CD14-positive monocyte (primary cell): ENCODE results near the gene DNAH11. TPM values are rescaled to one million over a fixed set of nuclear protein-coding genes. Genes with fewer than 3 reads are reported as not detected.
"Not testable (repeated sequence)": the region's sequence is repeated elsewhere in the genome, so short reads cannot be mapped to it uniquely, and the experiment has no call there.

Source experiments
- DNase-seq, 3 donors: peaks; one replicate each; pipeline ENCODE4 v3.0.0-alpha.2; 2011 to 2022
- H2AFZ ChIP-seq: 2 replicates; pipeline ENCODE4 v1.6.0; 2012; ENCODE audit warnings: mild to moderate bottlenecking, low read depth, low read length, inconsistent platforms; ENCODE audit not compliant: insufficient read depth, poor library complexity, severe bottlenecking
- H3K27ac ChIP-seq, 2 donors: 1 replicate in 1 of 2; 2 replicates in 1 of 2; pipeline ENCODE4 v1.5.1; 2012 to 2013; ENCODE audit warnings: low read length in 2 of 2, control low read depth in 1 of 2, inconsistent platforms in 1 of 2, low read depth in 1 of 2, mild to moderate bottlenecking in 1 of 2
- H3K27me3 ChIP-seq, 2 donors: one replicate each; pipeline versions ENCODE4 v1.6.0 to v1.6.1; 2011 to 2013; ENCODE audit warnings: low read length in 2 of 2; ENCODE audit not compliant: control insufficient read depth in 2 of 2, insufficient read depth in 2 of 2
- H3K36me3 ChIP-seq, 2 donors: replicated peaks in 1 of 2; 1 replicate in 1 of 2; 2 replicates in 1 of 2; pipeline versions ENCODE4 v1.5.1 to v1.6.1; 2012 to 2013; ENCODE audit warnings: low read length in 2 of 2, control low read depth in 1 of 2, inconsistent platforms in 1 of 2, mild to moderate bottlenecking in 1 of 2; ENCODE audit not compliant: insufficient read depth in 2 of 2, control insufficient read depth in 1 of 2
- H3K4me1 ChIP-seq, 2 donors: 1 replicate in 1 of 2; 2 replicates in 1 of 2; pipeline versions ENCODE4 v1.5.1 to v1.6.1; 2012 to 2013; ENCODE audit warnings: low read length in 2 of 2, control low read depth in 1 of 2, inconsistent platforms in 1 of 2, mild to moderate bottlenecking in 1 of 2, moderate library complexity in 1 of 2; ENCODE audit not compliant: insufficient read depth in 2 of 2, control insufficient read depth in 1 of 2
- H3K4me2 ChIP-seq: replicated peaks from 2 replicates; pipeline ENCODE3; 2012; ENCODE audit warnings: low read length, moderate library complexity, mild to moderate bottlenecking; ENCODE audit not compliant: poor library complexity, severe bottlenecking; ENCODE audit errors: extremely low read depth
- H3K4me3 ChIP-seq, 3 experiments: fragments of 200-600 bp in 1 of 3; sonication (generic) in 1 of 3; replicated peaks in 1 of 3; 1 replicate in 2 of 3; 2 replicates in 1 of 3; pipeline ENCODE4 v1.5.1; 2011 to 2013; ENCODE audit warnings: low read length in 3 of 3, mild to moderate bottlenecking in 3 of 3, control low read depth in 2 of 3, low read depth in 2 of 3, inconsistent platforms in 1 of 3, moderate library complexity in 1 of 3
- H3K79me2 ChIP-seq: 2 replicates; pipeline ENCODE4 v1.6.0; 2012; ENCODE audit warnings: mild to moderate bottlenecking, control low read depth, inconsistent platforms, low read length, moderate library complexity; ENCODE audit not compliant: insufficient read depth
- H3K9ac ChIP-seq: 2 replicates; pipeline ENCODE4 v1.6.0; 2017; ENCODE audit warnings: low read length, mild to moderate bottlenecking; ENCODE audit not compliant: insufficient read depth, poor library complexity, severe bottlenecking
- H3K9me3 ChIP-seq, 2 donors: replicated peaks in 1 of 2; 1 replicate in 1 of 2; 2 replicates in 1 of 2; pipeline versions ENCODE4 v1.5.1 to v1.6.1; 2012 to 2013; ENCODE audit warnings: low read length in 2 of 2, control low read depth in 1 of 2; ENCODE audit not compliant: control insufficient read depth in 1 of 2, insufficient read depth in 1 of 2
- H4K20me1 ChIP-seq: 2 replicates; pipeline ENCODE4 v1.6.0; 2012; ENCODE audit warnings: mild to moderate bottlenecking, low read length, control low read depth, moderate library complexity; ENCODE audit not compliant: insufficient read depth
- H3K27ac Mint-ChIP-seq, 7 donors: one replicate each; pipeline ENCODE4 v1.8.0; 2020; ENCODE audit warnings: mild to moderate bottlenecking in 7 of 7, mixed read lengths in 7 of 7, moderate library complexity in 6 of 7, inconsistent platforms in 2 of 7
- H3K27me3 Mint-ChIP-seq, 3 donors: one replicate each; pipeline ENCODE4 v1.8.0; 2021 to 2022; ENCODE audit warnings: low read depth in 3 of 3, mild to moderate bottlenecking in 3 of 3, mixed read lengths in 3 of 3, moderate library complexity in 3 of 3, inconsistent platforms in 1 of 3
- H3K36me3 Mint-ChIP-seq, 2 donors: one replicate each; pipeline ENCODE4 v1.8.0; 2020; ENCODE audit warnings: mixed read lengths in 2 of 2, inconsistent platforms in 1 of 2, mild to moderate bottlenecking in 1 of 2
- H3K4me1 Mint-ChIP-seq: one replicate; pipeline ENCODE4 v1.8.0; 2020; ENCODE audit warnings: mild to moderate bottlenecking, mixed read lengths
- H3K4me3 Mint-ChIP-seq, 2 donors: one replicate each; pipeline ENCODE4 v1.8.0; 2020; ENCODE audit warnings: mild to moderate bottlenecking in 2 of 2, mixed read lengths in 2 of 2, moderate library complexity in 1 of 2
- H3K9me3 Mint-ChIP-seq, 7 donors: one replicate each; pipeline ENCODE4 v1.8.0; 2020 to 2022; ENCODE audit warnings: mixed read lengths in 7 of 7, mild to moderate bottlenecking in 6 of 7, moderate library complexity in 6 of 7, inconsistent platforms in 2 of 7
- WGBS: methylation state at CpG from one replicate; pipeline ENCODE4 v1.1.5; 2013; ENCODE audit warnings: missing lambda C conversion rate; ENCODE audit not compliant: insufficient coverage; 5-methylcytosine and 5-hydroxymethylcytosine counted together
- intact Hi-C, 2 donors: fragments of 100-400 bp; cut with micrococcal nuclease; formaldehyde crosslinking; loops; one replicate each; pipeline versions ENCODE4 v1.15.0 to v1.15.1; 2023
- polyA plus RNA-seq, 3 donors: library from polyadenylated mRNA; depleted of rRNA in 1 of 3; unstranded in 2 of 3; stranded (reverse) in 1 of 3; fragments of 300-500 nt in 2 of 3; fragments of >200 nt in 1 of 3; fragmentation: Illumina TruSeq in 2 of 3; gene quantifications; 1 replicate in 2 of 3; 2 replicates in 1 of 3; pipeline ENCODE4 v1.2.3, GENCODE V29; 2012 to 2021
- TF ChIP-seq, protein P1 (sequence below): fragments of 200-600 bp; IDR thresholded peaks from one replicate; pipeline ENCODE4 v1.8.0; 2022; ENCODE audit warnings: antibody characterized with exemption, mild to moderate bottlenecking

DNAH11 gene
- polyA plus RNA-seq, 3 donors = not detected

DNA sequence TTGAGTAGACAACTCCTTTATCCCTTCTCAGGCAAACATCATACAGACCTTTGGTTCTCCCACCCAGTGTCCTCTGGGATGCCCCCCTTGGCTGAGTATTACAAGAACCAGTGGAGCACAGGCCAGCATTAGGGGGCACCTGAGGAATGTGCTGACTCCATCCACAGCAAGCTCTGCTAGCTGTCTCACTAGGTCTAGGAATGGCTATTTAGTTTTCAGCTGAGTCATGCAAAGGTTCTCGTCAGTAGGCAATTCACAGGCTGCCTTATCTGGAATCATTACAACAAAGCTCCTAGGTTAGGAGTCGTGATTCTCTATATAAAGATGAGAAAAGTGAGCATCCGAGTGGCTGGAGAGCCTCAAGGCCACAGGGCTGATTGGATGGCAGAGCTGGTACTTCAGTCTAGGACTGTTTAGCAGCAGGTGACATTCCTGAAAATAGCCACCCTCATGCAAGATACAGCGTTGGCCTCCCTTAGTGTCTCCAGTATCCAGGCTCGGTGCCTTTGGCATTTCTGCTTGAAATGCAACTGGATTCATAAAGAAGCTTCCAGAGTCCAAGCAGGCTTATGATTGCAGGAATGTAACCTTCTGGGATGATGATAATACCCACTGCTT is 327.1 kb downstream of the DNAH11 start:
- H3K4me1 Mint-ChIP-seq = peaks cover 6% of the 10 kb centered on the region
- Histone ChIP-seq H3K4me3 (no peak overlapping the region), H3K79me2 (no peaks in the 10 kb centered on the region), H2AFZ (no peak overlapping the region), H3K9ac (no peak overlapping the region), H3K9me3 (no peaks in the 10 kb centered on the region), H3K36me3 (no peaks in the 10 kb centered on the region), H3K27ac (no peak overlapping the region), H4K20me1 (no peaks in the 10 kb centered on the region), H3K27me3 (no peaks in the 10 kb centered on the region), H3K4me2 (no peak overlapping the region), H3K4me1 (no peaks in the 10 kb centered on the region)
- intact Hi-C loops = no loop called here
- no peaks in the 10 kb centered on the region for H3K36me3 Mint-ChIP-seq
- H3K9me3 Mint-ChIP-seq = peaks cover 0 to 1% (median 0%) of the 10 kb centered on the region in 7 donors
- H3K27me3 Mint-ChIP-seq = no peaks in the 10 kb centered on the region
- peak overlapping the region in 1 of 7 donors; percentile 31 for H3K27ac Mint-ChIP-seq
- DNase-seq = no peak
- WGBS = 50% methylated on average over 2 of the region's 5 CpGs
- TF ChIP-seq, protein P1, sequence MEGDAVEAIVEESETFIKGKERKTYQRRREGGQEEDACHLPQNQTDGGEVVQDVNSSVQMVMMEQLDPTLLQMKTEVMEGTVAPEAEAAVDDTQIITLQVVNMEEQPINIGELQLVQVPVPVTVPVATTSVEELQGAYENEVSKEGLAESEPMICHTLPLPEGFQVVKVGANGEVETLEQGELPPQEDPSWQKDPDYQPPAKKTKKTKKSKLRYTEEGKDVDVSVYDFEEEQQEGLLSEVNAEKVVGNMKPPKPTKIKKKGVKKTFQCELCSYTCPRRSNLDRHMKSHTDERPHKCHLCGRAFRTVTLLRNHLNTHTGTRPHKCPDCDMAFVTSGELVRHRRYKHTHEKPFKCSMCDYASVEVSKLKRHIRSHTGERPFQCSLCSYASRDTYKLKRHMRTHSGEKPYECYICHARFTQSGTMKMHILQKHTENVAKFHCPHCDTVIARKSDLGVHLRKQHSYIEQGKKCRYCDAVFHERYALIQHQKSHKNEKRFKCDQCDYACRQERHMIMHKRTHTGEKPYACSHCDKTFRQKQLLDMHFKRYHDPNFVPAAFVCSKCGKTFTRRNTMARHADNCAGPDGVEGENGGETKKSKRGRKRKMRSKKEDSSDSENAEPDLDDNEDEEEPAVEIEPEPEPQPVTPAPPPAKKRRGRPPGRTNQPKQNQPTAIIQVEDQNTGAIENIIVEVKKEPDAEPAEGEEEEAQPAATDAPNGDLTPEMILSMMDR = no peak
- no peak overlapping the region for H3K4me3 Mint-ChIP-seq

DNA sequence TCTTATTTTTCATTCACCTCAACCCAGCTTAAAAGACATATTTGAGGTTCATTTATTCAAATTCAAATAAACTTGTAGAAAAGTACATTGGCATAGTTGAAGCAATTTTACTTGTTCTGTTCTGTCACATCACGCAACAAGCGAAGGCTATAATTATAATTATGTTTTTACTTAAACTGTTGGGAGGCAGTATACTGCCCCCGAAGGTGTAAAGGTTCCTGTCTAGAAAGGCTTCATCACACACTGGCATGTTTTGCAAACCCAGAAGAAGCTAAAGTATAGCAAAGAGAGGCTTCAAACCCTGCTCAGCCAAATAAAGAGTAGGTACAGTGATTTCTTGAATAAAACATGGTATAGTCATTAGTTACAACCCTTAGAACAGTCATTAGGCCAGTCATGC is 340.2 kb downstream of the DNAH11 start:
- Histone ChIP-seq H3K4me3 (no peak overlapping the region), H2AFZ (no peak overlapping the region), H3K36me3 (no peaks in the 10 kb centered on the region), H3K79me2 (no peaks in the 10 kb centered on the region), H4K20me1 (no peaks in the 10 kb centered on the region), H3K27me3 (no peaks in the 10 kb centered on the region), H3K27ac (no peak overlapping the region), H3K4me2 (no peak overlapping the region), H3K9ac (no peak overlapping the region), H3K4me1 (no peaks in the 10 kb centered on the region), H3K9me3 (no peaks in the 10 kb centered on the region)
- Mint-ChIP-seq H3K36me3 (no peaks in the 10 kb centered on the region), H3K27me3 (peaks cover 0 to 4% (median 0%) of the 10 kb centered on the region in 3 donors), H3K27ac (no peak overlapping the region), H3K9me3 (peaks cover 0 to 6% (median 0%) of the 10 kb centered on the region in 7 donors), H3K4me3 (no peak overlapping the region), H3K4me1 (no peaks in the 10 kb centered on the region)
- TF ChIP-seq, protein P1 = no peak
- DNase-seq = no peak
- intact Hi-C loops = no loop called here
- no CpG with 5 or more reads among the region's 3 CpGs for WGBS

DNA sequence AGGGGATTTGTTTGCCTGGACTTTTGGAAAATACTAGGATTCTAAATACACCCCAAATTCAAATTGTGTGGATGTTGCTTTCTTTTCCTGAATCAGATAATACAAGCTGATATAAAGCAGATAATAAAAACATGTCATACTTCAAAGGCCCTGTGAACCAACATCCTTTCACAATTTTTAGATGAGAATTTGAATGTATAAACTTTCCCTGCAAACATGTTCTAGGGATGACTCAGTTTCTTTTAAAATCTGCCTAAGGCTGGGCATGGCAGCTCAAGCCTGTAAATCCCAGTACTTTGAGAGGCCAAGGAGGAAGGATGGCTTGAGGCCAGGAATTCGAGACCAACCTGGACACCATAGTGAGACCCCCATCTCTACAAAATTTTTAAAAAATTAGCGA is 340.7 kb downstream of the DNAH11 start:
- no CpG with 5 or more reads among the region's 2 CpGs for WGBS
- H3K36me3 Mint-ChIP-seq, H2AFZ ChIP-seq, H4K20me1 ChIP-seq, H3K4me2 ChIP-seq, H3K9me3 ChIP-seq, H3K36me3 ChIP-seq, H3K27me3 ChIP-seq, H3K27me3 Mint-ChIP-seq, H3K4me1 Mint-ChIP-seq, H3K4me3 Mint-ChIP-seq, H3K4me3 ChIP-seq, DNase-seq, H3K79me2 ChIP-seq, H3K4me1 ChIP-seq, H3K27ac Mint-ChIP-seq, H3K27ac ChIP-seq, H3K9me3 Mint-ChIP-seq, H3K9ac ChIP-seq, intact Hi-C loops: not testable (repeated sequence)
